Adrenal gland (tissue), 5 donors: ENCODE data around the gene SDCCAG8.

Experiments used
- POLR2A ChIP-seq, 2 donors: fragments of 450-650 bp; IDR thresholded peaks; one replicate each; pipeline ENCODE4 v1.6.1; 2017; ENCODE audit warnings: antibody characterized with exemption in 2 of 2, mild to moderate bottlenecking in 2 of 2, moderate library complexity in 1 of 2
- TF ChIP-seq, protein P1 (sequence below), 6 experiments: fragments of 450-650 bp in 4 of 6; fragments of 200-600 bp in 2 of 6; sonication (generic) in 1 of 6; IDR thresholded peaks; 1 replicate in 5 of 6; 2 replicates in 1 of 6; pipeline versions ENCODE4 v1.5.1 to v1.8.0; 2016 to 2021; ENCODE audit warnings: antibody characterized with exemption in 6 of 6, mild to moderate bottlenecking in 2 of 6, moderate library complexity in 1 of 6
- donor health status: DM: no; HTN: no; CAD: no.

DNA sequence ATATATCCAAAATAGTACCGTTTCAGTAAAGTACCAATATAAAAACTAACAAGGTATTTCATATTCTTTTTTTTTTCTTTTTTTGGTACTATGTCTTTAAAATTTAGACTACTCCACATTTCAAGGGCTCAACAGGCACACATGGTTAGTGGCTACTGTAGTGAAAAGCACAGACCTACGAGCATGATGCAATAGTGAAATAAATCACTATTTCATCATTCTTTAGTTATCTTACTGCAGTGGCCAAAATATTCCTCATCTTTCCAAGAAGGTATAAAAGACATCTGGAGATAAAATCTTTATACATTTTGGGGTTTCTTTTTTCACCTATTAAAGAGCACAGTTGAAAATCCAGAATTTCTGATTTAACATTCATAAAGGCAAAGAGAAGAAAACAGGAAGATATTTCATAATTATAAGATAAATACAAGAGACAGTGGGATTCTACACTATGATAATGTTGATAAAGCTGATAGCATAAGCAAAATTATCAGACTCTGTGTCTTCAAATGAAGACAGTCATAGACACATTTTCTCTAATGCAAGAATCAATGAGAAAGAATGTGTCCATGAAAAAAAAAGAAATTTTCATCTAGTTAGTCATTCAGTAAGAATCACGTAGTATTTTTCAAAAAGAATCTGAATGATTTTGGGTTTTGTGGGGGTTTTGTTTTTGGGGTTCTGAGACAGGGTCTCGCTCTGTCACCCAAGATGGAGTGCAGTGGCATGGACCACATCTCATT is 42.6 kb upstream of the SDCCAG8 start:
- TF ChIP-seq, protein P1, sequence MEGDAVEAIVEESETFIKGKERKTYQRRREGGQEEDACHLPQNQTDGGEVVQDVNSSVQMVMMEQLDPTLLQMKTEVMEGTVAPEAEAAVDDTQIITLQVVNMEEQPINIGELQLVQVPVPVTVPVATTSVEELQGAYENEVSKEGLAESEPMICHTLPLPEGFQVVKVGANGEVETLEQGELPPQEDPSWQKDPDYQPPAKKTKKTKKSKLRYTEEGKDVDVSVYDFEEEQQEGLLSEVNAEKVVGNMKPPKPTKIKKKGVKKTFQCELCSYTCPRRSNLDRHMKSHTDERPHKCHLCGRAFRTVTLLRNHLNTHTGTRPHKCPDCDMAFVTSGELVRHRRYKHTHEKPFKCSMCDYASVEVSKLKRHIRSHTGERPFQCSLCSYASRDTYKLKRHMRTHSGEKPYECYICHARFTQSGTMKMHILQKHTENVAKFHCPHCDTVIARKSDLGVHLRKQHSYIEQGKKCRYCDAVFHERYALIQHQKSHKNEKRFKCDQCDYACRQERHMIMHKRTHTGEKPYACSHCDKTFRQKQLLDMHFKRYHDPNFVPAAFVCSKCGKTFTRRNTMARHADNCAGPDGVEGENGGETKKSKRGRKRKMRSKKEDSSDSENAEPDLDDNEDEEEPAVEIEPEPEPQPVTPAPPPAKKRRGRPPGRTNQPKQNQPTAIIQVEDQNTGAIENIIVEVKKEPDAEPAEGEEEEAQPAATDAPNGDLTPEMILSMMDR (IDR thresholded peaks at IDR 0.05) = no peak
- TF ChIP-seq POLR2A (IDR thresholded peaks at IDR 0.05) = no peak
